Activated CD8-positive, alpha-beta memory T cell treated with anti-CD3 and anti-CD28 coated beads, Interleukin-2, amount 10 ng/mL, durations not matched to agents 7 days and 5 days (primary cell): Measurements from ENCODE around the gene RING1. TPM values are rescaled to one million over a fixed set of nuclear protein-coding genes. Genes with fewer than 3 reads are reported as not detected.

Source experiments
- ATAC-seq: fragments of 150-1000 bp; cut with Tn5 transposase; one replicate; pipeline ENCODE4 v1.10.0; 2021; ENCODE audit warnings: moderate library complexity
- CTCF ChIA-PET: fragments of 350-600 bp; sonication (Branson Sonifier 250); formaldehyde crosslinking; loops from one replicate; lab custom pipeline; 2021; ENCODE audit warnings: antibody characterized with exemption; lab: Charles Lee
- DNase-seq: peaks from one replicate; pipeline ENCODE4 v3.0.0-alpha.2; 2020
- H3K27ac Mint-ChIP-seq: one replicate; pipeline ENCODE4 v1.8.0; 2021; ENCODE audit warnings: mild to moderate bottlenecking, mixed read lengths
- H3K27me3 Mint-ChIP-seq: one replicate; pipeline ENCODE4 v1.8.0; 2021; ENCODE audit warnings: mixed read lengths
- H3K36me3 Mint-ChIP-seq: one replicate; pipeline ENCODE4 v1.8.0; 2021; ENCODE audit warnings: mild to moderate bottlenecking, mixed read lengths
- H3K4me1 Mint-ChIP-seq: one replicate; pipeline ENCODE4 v1.8.0; 2021; ENCODE audit warnings: mixed read lengths
- H3K4me3 Mint-ChIP-seq: one replicate; pipeline ENCODE4 v1.8.0; 2021; ENCODE audit warnings: mild to moderate bottlenecking, moderate library complexity, mixed read lengths
- H3K9me3 Mint-ChIP-seq: one replicate; pipeline ENCODE4 v1.8.0; 2022; ENCODE audit warnings: low read depth, mixed read lengths
- total RNA-seq, 2 experiments: library from RNA; stranded (reverse); gene quantifications; one replicate each; pipeline ENCODE4 v1.2.3, GENCODE V29; 2021

RING1 gene
- total RNA-seq, 2 experiments from 2014 or later, result 32.6 to 37.8 TPM

- Mint-ChIP-seq H3K36me3 (no peaks in the 10 kb centered on the region), H3K4me1 (no peaks in the 10 kb centered on the region), H3K27me3 (no peaks in the 10 kb centered on the region), H3K27ac (no peak overlapping the region), H3K4me3 (no peak overlapping the region), H3K9me3 (no peaks in the 10 kb centered on the region)
- CTCF ChIA-PET, result interaction anchor here (0.9 kb wide), 1 partner anchor 76 kb away, joined by 3 read pairs; no protein-coding TSS in a partner anchor
- ATAC-seq (no peak), DNase-seq (no peak)
Measured at GRCh38 chr6:33168284-33168601, 40.1 kb upstream of the RING1 start.

- DNase-seq (no peak), ATAC-seq (no peak)
- Mint-ChIP-seq H3K27ac (no peak overlapping the region), H3K36me3 (no peaks in the 10 kb centered on the region), H3K27me3 (no peaks in the 10 kb centered on the region), H3K4me1 (no peaks in the 10 kb centered on the region), H3K9me3 (no peaks in the 10 kb centered on the region), H3K4me3 (no peak overlapping the region)
- CTCF ChIA-PET, result interaction anchor here (0.9 kb wide), 1 partner anchor 75 kb away, joined by 3 read pairs; no protein-coding TSS in a partner anchor
Measured at GRCh38 chr6:33168639-33169038, 39.7 kb upstream of the RING1 start.

- Mint-ChIP-seq H3K4me1 (no peaks in the 10 kb centered on the region), H3K4me3 (no peak overlapping the region), H3K36me3 (no peaks in the 10 kb centered on the region), H3K27ac (no peak overlapping the region), H3K27me3 (no peaks in the 10 kb centered on the region), H3K9me3 (no peaks in the 10 kb centered on the region)
- no peak for ATAC-seq
- DNase-seq, result no peak
- CTCF ChIA-PET, result no interaction called here
Measured at GRCh38 chr6:33169291-33170175, 38.8 kb upstream of the RING1 start.

- H3K27me3 Mint-ChIP-seq, result no peaks in the 10 kb centered on the region
- H3K4me1 Mint-ChIP-seq, result no peaks in the 10 kb centered on the region
- ATAC-seq (no peak), DNase-seq (no peak)
- CTCF ChIA-PET, result no interaction called here
- no peaks in the 10 kb centered on the region for H3K9me3 Mint-ChIP-seq
- no peak overlapping the region for H3K4me3 Mint-ChIP-seq
- no peaks in the 10 kb centered on the region for H3K36me3 Mint-ChIP-seq
- H3K27ac Mint-ChIP-seq, result no peak overlapping the region
Measured at GRCh38 chr6:33170176-33171015, 37.9 kb upstream of the RING1 start.

GRCh38 chr6:33171016-33171879 lies 37.1 kb upstream of the RING1 start:
- Mint-ChIP-seq H3K9me3 (no peaks in the 10 kb centered on the region), H3K36me3 (no peaks in the 10 kb centered on the region), H3K4me3 (no peak overlapping the region), H3K4me1 (no peaks in the 10 kb centered on the region), H3K27me3 (no peaks in the 10 kb centered on the region), H3K27ac (no peak overlapping the region)
- CTCF ChIA-PET, result no interaction called here
- no peak for ATAC-seq
- no peak for DNase-seq

GRCh38 chr6:33171880-33172687 lies 36.2 kb upstream of the RING1 start:
- no peak overlapping the region for H3K4me3 Mint-ChIP-seq
- H3K27ac Mint-ChIP-seq, result no peak overlapping the region
- no peaks in the 10 kb centered on the region for H3K9me3 Mint-ChIP-seq
- H3K4me1 Mint-ChIP-seq, result no peaks in the 10 kb centered on the region
- no peaks in the 10 kb centered on the region for H3K36me3 Mint-ChIP-seq
- DNase-seq (no peak), ATAC-seq (no peak)
- CTCF ChIA-PET, result interaction anchor here (0.9 to 1.0 kb wide), 2 partner anchors 10 to 26 kb away, joined by 3 to 4 read pairs; no protein-coding TSS in a partner anchor
- H3K27me3 Mint-ChIP-seq, result no peaks in the 10 kb centered on the region

GRCh38 chr6:33172688-33173534 lies 35.4 kb upstream of the RING1 start:
- H3K4me1 Mint-ChIP-seq, result no peaks in the 10 kb centered on the region

GRCh38 chr6:33173535-33174180 lies 34.6 kb upstream of the RING1 start:
- CTCF ChIA-PET, result interaction anchor here (1.0 to 2.6 kb wide), 4 partner anchors 10 to 75 kb away, joined by 3 to 11 read pairs (median 6); no protein-coding TSS in a partner anchor
- no peak for ATAC-seq
- Mint-ChIP-seq H3K36me3 (no peaks in the 10 kb centered on the region), H3K9me3 (no peaks in the 10 kb centered on the region), H3K4me1 (no peaks in the 10 kb centered on the region), H3K27ac (no peak overlapping the region), H3K4me3 (no peak overlapping the region), H3K27me3 (no peaks in the 10 kb centered on the region)
- DNase-seq, result no peak

More at GRCh38 chr6:33172688-33173534, 35.4 kb upstream of the RING1 start:
- DNase-seq (no peak), ATAC-seq (no peak)
- Mint-ChIP-seq H3K27me3 (no peaks in the 10 kb centered on the region), H3K9me3 (no peaks in the 10 kb centered on the region), H3K4me3 (no peak overlapping the region), H3K36me3 (no peaks in the 10 kb centered on the region), H3K27ac (no peak overlapping the region)
- CTCF ChIA-PET, result interaction anchor here (0.9 to 2.6 kb wide), 5 partner anchors 10 to 76 kb away, joined by 3 to 11 read pairs (median 4); no protein-coding TSS in a partner anchor

- H3K27me3 Mint-ChIP-seq, result no peaks in the 10 kb centered on the region
- CTCF ChIA-PET, result interaction anchor here (0.9 to 2.6 kb wide), 3 partner anchors 11 to 23 kb away, joined by 3 to 11 read pairs (median 4); no protein-coding TSS in a partner anchor
- H3K4me3 Mint-ChIP-seq, result no peak overlapping the region
- no peaks in the 10 kb centered on the region for H3K36me3 Mint-ChIP-seq
- no peak overlapping the region for H3K27ac Mint-ChIP-seq
- H3K4me1 Mint-ChIP-seq, result no peaks in the 10 kb centered on the region
- DNase-seq, result no peak
- ATAC-seq, result no peak
- H3K9me3 Mint-ChIP-seq, result no peaks in the 10 kb centered on the region
Measured at GRCh38 chr6:33174784-33175183, 33.5 kb upstream of the RING1 start.

GRCh38 chr6:33175436-33176069 lies 32.7 kb upstream of the RING1 start:
- DNase-seq, result no peak
- no peaks in the 10 kb centered on the region for H3K9me3 Mint-ChIP-seq
- ATAC-seq, result no peak
- H3K4me1 Mint-ChIP-seq, result no peaks in the 10 kb centered on the region
- no peak overlapping the region for H3K27ac Mint-ChIP-seq
- H3K36me3 Mint-ChIP-seq, result no peaks in the 10 kb centered on the region
- H3K27me3 Mint-ChIP-seq, result no peaks in the 10 kb centered on the region
- CTCF ChIA-PET, result interaction anchor here (0.9 to 2.6 kb wide), 3 partner anchors 14 to 22 kb away, joined by 3 to 11 read pairs (median 4); no protein-coding TSS in a partner anchor
- H3K4me3 Mint-ChIP-seq, result no peak overlapping the region

- Mint-ChIP-seq H3K36me3 (no peaks in the 10 kb centered on the region), H3K4me3 (no peak overlapping the region), H3K9me3 (no peaks in the 10 kb centered on the region), H3K27ac (no peak overlapping the region), H3K4me1 (no peaks in the 10 kb centered on the region), H3K27me3 (no peaks in the 10 kb centered on the region)
- DNase-seq (no peak), ATAC-seq (no peak)
- CTCF ChIA-PET, result interaction anchor here (1.1 kb wide), 1 partner anchor 21 kb away, joined by 3 read pairs; no protein-coding TSS in a partner anchor
Measured at GRCh38 chr6:33176906-33177305, 31.4 kb upstream of the RING1 start.
